Measurements from ENCODE around the gene MANEA.

The MANEA gene

GRCh38 chr6:95629551-95629950, 52.2 kb downstream of the MANEA start:
- no peak for TF ChIP-seq ZFX (IDR thresholded peaks at IDR 0.05; ENCODE audit: borderline replicate concordance)
- TF ChIP-seq CTCF (IDR thresholded peaks at IDR 0.05): no peak
- no peak overlapping the region for H3K27ac ChIP-seq

- no peak overlapping the region for H3K27ac ChIP-seq
- no peak for TF ChIP-seq ZFX (IDR thresholded peaks at IDR 0.05; ENCODE audit: borderline replicate concordance)
- no peak for TF ChIP-seq CTCF (IDR thresholded peaks at IDR 0.05)
Measured at GRCh38 chr6:95636552-95637431, 59.5 kb downstream of the MANEA start.

- TF ChIP-seq CTCF (IDR thresholded peaks at IDR 0.05) (no peak), ZFX (IDR thresholded peaks at IDR 0.05; ENCODE audit: borderline replicate concordance) (no peak)
- no peak overlapping the region for H3K27ac ChIP-seq
Measured at GRCh38 chr6:95648636-95649035, 71.3 kb downstream of the MANEA start.

- no peak overlapping the region for H3K27ac ChIP-seq
- TF ChIP-seq ZFX (IDR thresholded peaks at IDR 0.05; ENCODE audit: borderline replicate concordance) (no peak), CTCF (IDR thresholded peaks at IDR 0.05) (no peak)
Measured at GRCh38 chr6:95649451-95649850, 72.1 kb downstream of the MANEA start.

- no peak for TF ChIP-seq CTCF (IDR thresholded peaks at IDR 0.05)
- no peak for TF ChIP-seq ZFX (IDR thresholded peaks at IDR 0.05; ENCODE audit: borderline replicate concordance)
- H3K27ac ChIP-seq: no peak overlapping the region
Measured at GRCh38 chr6:95654176-95654575, 76.8 kb downstream of the MANEA start.

GRCh38 chr6:95658886-95659285, 81.6 kb downstream of the MANEA start:
- no peak for TF ChIP-seq ZFX (IDR thresholded peaks at IDR 0.05; ENCODE audit: borderline replicate concordance)
- TF ChIP-seq CTCF (IDR thresholded peaks at IDR 0.05): no peak
- no peak overlapping the region for H3K27ac ChIP-seq
